Peyer's patch (tissue), 4 donors: ENCODE results near the gene GMCL2.

Experiments used
- CTCF ChIP-seq, 6 experiments: fragments of 450-650 bp in 4 of 6; fragments of 200-600 bp in 2 of 6; sonication (generic) in 1 of 6; IDR thresholded peaks; one replicate each; pipeline ENCODE4 v1.5.1; 2017 to 2019; ENCODE audit warnings: antibody characterized with exemption in 6 of 6, mild to moderate bottlenecking in 3 of 6, moderate library complexity in 1 of 6
- POLR2A ChIP-seq, 2 donors: fragments of 450-650 bp; IDR thresholded peaks; one replicate each; pipeline ENCODE4 v1.5.1; 2017; ENCODE audit warnings: antibody characterized with exemption in 2 of 2, mild to moderate bottlenecking in 2 of 2, moderate library complexity in 2 of 2

- TF ChIP-seq CTCF (IDR thresholded peaks at IDR 0.05) (no peak), POLR2A (IDR thresholded peaks at IDR 0.05) (no peak)
Observed at GRCh38 chr5:178201221-178201926, 14.2 kb upstream of the GMCL2 start.
